Measurements from ENCODE around the gene ACSBG1.

- TF ChIP-seq CTCF (IDR thresholded peaks at IDR 0.05; ENCODE audit: control extremely low read depth in 1 of 3, insufficient read depth in 1 of 3, low read depth in 1 of 3, low read length in 3 of 3) = no peak
- TF ChIP-seq, protein P1, sequence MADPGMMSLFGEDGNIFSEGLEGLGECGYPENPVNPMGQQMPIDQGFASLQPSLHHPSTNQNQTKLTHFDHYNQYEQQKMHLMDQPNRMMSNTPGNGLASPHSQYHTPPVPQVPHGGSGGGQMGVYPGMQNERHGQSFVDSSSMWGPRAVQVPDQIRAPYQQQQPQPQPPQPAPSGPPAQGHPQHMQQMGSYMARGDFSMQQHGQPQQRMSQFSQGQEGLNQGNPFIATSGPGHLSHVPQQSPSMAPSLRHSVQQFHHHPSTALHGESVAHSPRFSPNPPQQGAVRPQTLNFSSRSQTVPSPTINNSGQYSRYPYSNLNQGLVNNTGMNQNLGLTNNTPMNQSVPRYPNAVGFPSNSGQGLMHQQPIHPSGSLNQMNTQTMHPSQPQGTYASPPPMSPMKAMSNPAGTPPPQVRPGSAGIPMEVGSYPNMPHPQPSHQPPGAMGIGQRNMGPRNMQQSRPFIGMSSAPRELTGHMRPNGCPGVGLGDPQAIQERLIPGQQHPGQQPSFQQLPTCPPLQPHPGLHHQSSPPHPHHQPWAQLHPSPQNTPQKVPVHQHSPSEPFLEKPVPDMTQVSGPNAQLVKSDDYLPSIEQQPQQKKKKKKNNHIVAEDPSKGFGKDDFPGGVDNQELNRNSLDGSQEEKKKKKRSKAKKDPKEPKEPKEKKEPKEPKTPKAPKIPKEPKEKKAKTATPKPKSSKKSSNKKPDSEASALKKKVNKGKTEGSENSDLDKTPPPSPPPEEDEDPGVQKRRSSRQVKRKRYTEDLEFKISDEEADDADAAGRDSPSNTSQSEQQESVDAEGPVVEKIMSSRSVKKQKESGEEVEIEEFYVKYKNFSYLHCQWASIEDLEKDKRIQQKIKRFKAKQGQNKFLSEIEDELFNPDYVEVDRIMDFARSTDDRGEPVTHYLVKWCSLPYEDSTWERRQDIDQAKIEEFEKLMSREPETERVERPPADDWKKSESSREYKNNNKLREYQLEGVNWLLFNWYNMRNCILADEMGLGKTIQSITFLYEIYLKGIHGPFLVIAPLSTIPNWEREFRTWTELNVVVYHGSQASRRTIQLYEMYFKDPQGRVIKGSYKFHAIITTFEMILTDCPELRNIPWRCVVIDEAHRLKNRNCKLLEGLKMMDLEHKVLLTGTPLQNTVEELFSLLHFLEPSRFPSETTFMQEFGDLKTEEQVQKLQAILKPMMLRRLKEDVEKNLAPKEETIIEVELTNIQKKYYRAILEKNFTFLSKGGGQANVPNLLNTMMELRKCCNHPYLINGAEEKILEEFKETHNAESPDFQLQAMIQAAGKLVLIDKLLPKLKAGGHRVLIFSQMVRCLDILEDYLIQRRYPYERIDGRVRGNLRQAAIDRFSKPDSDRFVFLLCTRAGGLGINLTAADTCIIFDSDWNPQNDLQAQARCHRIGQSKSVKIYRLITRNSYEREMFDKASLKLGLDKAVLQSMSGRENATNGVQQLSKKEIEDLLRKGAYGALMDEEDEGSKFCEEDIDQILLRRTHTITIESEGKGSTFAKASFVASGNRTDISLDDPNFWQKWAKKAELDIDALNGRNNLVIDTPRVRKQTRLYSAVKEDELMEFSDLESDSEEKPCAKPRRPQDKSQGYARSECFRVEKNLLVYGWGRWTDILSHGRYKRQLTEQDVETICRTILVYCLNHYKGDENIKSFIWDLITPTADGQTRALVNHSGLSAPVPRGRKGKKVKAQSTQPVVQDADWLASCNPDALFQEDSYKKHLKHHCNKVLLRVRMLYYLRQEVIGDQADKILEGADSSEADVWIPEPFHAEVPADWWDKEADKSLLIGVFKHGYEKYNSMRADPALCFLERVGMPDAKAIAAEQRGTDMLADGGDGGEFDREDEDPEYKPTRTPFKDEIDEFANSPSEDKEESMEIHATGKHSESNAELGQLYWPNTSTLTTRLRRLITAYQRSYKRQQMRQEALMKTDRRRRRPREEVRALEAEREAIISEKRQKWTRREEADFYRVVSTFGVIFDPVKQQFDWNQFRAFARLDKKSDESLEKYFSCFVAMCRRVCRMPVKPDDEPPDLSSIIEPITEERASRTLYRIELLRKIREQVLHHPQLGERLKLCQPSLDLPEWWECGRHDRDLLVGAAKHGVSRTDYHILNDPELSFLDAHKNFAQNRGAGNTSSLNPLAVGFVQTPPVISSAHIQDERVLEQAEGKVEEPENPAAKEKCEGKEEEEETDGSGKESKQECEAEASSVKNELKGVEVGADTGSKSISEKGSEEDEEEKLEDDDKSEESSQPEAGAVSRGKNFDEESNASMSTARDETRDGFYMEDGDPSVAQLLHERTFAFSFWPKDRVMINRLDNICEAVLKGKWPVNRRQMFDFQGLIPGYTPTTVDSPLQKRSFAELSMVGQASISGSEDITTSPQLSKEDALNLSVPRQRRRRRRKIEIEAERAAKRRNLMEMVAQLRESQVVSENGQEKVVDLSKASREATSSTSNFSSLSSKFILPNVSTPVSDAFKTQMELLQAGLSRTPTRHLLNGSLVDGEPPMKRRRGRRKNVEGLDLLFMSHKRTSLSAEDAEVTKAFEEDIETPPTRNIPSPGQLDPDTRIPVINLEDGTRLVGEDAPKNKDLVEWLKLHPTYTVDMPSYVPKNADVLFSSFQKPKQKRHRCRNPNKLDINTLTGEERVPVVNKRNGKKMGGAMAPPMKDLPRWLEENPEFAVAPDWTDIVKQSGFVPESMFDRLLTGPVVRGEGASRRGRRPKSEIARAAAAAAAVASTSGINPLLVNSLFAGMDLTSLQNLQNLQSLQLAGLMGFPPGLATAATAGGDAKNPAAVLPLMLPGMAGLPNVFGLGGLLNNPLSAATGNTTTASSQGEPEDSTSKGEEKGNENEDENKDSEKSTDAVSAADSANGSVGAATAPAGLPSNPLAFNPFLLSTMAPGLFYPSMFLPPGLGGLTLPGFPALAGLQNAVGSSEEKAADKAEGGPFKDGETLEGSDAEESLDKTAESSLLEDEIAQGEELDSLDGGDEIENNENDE (IDR thresholded peaks at IDR 0.05; ENCODE audit: insufficient replicate concordance, low read length) = no peak
Measured at GRCh38 chr15:78282324-78282723, 48.0 kb upstream of the ACSBG1 start.

Measured in H1 (cell line).